A172 (cell line): ENCODE results near the gene CMTM1. TPM values are rescaled to one million over a fixed set of nuclear protein-coding genes. Genes with fewer than 3 reads are reported as not detected.
A peak's percentile ranks its signal among the peaks of the same experiment; 100 is the strongest.

Source experiments
- DNase-seq: peaks from one replicate; pipeline ENCODE4 v3.0.0-alpha.2; 2015; ENCODE audit warnings: low spot score
- total RNA-seq: library from RNA; depleted of rRNA; stranded (reverse); fragments of >200 nt; shearing (Covaris generic); gene quantifications from 2 replicates; pipeline ENCODE4 v1.2.3, GENCODE V29; 2014

CMTM1 gene
- total RNA-seq, 1 experiment from 2014 or later, result 1.1 TPM

DNA sequence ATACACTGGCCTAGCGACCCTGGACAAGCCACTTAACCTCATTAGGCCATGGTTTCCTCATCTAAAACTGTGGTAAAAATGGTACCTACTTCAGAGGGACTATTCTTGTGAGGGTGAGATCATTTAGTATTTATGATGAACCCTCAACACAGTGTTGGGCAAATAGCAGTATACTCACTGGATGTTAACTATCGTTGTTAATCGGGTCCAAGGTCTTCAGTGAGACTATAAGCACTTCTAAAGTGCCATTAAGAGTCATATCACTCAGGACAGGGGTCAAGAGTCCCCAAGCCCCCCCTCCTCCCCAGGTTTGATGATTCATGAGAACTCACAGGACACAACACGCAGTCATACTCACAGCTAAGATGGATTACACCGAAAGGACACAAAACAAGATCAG lies 27.3 kb upstream of the CMTM1 start:
- DNase-seq, result no peak

DNA sequence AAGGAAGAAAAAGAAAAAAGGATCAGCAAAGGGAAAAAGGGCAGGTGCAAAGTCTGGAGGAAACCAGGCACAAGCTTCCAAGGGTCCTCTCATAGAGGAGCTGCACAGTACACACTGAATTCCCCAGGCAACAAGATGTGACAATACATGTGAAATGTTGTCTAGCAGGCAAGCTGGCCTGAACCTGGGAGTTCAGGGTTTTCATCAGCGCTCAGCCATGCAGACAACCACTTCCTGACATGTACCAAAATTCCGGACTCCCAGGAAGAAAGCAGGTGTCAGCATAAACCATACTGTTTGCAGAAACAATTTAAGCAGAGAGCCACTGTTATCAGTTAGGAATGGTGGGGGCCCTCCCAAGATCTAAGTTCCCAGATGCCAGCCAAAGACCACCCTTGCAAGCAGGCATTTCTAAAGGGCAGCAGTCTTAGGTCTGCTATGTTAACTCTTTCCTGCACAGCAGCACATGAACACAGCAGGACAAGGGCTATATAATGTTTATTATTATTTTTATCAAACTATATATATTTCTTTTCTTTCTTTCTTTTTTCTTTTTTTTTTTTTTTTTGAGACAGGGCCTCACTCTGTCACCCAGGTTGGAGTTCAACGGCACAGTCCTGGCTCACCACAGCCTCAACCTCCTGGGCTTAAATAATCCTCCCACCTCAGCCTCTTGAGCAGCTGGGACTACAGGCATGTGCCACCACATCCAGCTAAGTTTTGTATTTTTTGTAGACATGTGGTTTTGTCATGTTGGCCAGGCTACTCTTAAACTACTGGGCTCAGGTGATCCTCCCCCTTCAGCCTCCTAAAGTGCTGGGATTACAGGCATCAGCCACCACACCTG lies 26.4 kb upstream of the CMTM1 start:
- peak; percentile 29 for DNase-seq

DNA sequence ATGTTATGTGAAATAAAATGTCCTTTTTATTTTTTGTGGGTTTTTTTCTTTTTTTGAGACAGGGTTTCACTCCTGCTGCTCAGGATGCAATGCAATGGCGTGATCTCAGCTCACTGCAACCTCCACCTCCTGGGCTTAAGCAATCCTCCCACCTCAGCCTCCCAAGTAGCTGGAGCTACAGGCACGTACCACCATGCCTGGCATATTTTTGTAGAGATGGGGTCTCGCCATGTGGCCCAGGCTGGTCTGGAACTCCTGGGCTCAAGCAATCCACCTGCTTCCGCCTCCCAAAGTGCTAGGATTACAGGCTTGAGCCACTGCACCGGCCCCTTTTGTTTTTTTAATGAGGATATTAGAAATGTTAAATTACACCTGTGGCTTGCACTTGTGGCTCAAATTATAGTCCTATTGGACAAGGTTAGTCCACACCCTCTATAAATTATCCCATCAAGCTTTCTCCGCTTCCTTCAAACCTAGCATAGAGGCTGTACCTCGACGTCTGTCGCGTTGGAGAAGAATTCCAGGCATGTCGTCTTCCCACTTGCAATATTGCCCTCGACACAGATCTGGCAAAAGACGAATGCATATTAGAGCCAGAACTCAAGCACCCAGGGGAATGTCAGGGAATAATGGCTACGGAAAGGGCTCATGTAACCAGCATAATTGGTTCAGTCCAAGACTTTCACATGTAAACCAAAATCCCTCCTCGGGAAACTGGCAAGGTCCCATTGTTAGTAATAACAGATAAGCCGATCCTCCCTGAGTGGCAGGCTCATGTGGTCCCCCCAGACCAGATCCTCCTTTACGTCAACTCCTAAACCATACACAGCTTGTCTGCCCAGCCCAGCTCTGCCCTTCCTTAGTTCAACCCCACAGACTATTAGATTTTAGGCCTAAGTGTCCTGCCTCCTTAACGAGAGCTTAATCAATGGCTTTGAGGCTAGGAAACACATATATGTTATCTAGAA lies 24.6 kb upstream of the CMTM1 start:
- no peak for DNase-seq

DNA sequence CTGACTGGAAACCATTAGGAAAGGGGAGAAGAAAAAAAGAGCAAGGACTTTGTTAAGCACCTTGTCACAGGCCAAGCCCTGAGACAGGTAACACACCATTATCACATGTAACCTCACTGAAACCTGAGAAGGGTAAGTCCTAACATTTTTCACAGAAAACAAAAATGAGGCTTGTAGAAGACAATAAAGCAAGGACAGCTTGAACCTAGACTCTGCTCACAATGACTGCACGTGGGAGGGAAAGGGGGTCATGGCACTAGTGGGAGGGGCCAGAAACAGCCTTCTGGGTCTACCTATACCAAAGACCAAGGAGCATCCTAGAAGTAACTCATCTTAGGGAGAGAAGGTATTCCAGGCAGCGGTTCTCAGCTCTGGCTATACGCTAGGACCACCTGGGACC lies 23.8 kb upstream of the CMTM1 start:
- no peak for DNase-seq

DNA sequence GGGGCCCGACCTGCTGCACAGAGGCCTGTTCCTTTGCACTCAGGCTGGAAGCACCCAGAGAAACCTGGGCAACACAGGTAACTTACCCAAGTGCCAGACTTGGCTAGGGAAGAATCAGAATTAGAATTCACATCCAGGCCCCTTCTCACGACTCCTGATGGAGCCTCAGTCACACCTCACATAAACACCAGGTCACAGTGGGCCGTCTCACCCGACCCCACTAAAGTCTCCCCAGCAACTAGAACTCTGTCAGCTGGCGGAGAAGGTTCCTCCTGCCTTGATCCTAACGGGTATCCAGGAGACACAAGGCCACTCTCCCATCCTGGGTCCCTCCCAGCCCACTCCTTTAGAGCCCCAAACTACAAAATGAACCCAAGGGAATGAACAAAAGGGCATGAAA lies 22.7 kb upstream of the CMTM1 start:
- no peak for DNase-seq

DNA sequence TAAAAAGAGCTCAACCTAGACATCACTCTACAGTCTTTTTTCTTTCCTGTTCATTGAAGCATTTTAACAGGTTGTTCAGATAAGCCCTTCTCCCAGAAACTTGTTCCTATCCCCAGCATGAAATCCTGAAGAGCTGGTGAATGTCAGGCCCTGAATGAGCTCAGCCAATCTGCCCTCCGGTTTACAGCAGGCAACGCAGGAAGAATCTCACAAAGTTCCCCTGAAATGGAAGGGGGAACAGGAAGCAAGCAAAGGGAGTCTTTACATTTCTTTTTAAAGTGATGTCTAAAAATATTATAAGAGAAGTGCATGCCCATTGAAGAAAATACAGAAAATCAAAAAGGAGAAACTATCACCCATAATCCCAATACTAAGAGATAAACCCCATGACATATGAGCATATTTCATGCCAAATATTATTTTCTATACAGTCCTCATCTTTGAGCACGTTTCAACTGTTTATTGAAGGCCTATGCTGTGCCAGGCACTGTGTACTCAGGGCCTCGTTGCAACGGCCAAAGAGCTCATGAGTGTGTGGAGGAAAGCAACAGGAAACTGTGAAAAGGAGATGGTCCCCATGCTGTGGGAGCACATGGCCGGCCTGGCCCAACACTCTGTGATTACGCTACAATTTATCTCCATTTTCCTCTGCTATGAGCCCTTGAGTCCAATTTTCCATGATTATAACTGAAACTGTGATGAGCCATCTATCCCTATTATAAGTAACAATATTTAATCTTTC lies 22.1 kb upstream of the CMTM1 start:
- DNase-seq, result no peak

DNA sequence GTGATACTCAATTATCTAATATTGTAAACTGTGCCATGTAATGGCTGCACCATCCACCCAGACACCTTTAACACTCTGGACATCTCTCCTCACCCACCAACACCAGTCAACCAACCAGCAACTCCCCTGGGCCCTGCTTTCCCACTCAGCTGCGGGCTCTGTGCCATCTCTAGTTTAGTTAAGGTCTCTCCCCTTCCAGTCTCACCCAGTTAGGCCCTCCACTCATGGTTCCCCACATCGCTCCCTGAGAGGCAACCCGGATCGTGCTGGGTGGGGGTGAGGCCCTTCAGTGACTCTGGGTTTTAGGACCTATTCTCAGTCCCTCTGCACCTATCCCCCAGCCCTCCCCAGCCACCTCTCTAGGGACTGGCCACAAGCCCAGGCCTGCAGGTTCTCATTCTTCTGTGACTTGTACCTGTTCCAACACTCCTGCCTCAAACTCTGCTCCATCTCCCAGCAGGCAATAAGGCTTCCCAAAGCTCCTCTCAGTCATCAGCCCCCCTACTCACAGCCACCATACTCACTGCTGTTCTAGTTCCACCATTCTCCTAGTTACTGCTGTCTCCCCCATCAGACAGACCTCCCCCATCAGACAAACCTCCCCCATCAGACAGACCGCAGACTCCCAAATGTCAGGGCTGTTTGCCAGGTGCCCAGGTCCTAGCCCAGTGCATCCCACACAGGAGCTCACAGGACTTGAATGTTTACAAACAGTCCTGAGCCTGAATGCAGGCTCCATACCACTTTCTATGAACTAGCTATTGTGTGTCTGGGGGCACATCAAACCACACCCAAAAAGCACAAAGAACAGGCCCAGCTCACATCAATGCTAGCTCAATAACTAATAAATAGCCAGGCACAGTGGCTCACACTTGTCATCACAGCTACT lies 18.9 kb upstream of the CMTM1 start:
- no peak for DNase-seq

DNA sequence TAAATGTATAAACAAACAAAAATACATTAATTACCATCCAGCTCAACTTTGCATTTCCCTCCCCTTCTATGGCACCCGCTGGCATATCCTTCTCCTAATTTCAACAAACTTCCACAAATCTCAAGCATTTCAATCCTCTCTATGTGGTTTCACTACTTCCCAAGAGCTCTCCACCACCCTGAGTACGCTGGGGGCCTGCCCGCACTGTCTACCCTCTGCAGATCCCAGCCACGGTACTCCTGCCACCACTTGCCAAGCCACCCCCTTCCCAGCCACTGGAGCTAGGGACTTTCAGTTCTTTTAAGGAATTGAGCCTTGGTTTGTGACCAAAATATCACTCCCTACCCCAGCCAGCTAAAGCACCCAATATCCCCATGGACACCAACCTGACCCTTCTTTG lies 18.2 kb upstream of the CMTM1 start:
- no peak for DNase-seq

DNA sequence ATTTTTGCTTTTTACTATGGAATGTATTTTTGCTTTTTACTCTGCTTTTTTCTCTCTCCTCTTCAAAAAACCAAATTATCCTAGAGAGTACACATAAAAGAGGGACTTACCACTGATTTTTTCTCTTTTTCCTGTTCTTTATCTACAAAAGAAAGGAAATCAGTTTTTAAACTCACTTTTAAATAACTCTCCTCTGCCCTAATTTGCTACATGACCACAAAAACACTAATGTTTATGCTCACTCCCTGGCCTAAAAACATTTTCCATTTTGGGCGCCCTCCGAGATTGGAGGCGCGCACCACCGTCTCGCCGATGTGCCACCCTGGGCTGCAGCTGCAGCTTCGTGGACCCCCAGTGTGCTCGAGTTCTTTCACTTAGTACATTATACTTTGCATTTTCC lies 17.4 kb upstream of the CMTM1 start:
- DNase-seq, result no peak

DNA sequence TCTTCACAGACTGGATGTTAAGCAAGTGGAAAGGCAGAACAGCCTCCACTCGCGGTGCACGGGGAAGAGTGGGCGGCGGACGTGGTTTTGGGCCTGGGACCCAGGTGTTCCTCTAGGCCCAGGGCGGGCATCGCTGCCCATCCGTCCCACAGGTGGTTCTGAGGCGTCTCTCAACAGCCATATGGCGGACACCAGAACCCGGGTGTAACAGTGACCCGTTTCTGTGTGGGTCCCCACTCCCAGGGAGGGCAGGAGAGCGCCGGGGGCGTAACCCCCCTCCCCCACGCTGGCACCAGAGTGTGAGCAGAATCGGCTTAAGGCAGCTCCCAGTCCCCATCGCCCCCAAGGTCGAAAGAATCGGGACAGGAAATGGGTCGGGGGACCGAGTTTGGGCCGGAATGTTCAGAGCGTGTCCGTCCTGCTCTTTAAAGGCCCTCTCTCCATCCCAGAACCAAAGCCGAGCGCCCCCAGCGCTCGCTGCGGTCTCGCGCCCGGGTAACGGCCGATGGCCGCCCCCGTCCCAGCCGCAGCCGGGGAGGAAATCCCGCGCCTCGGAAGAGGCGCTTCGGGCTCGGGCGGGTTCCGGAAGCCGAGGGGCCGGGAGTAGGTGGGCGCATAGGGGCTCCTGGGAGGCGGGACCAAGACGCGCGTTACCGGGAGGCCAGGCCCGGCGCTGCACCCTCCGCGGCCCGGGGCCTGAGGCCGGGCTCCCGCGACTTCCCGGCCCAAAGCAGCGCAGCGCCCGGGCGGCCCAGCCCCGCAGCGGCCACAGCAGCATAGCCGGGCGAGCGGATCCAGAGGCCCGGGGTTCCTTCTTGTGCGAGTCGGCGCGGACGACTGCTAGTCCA lies 16.7 kb upstream of the CMTM1 start, which contains the start of gene TK2:
TK2 (minus strand) TSS at position 839 of the 848 bp plus-strand sequence; CDS start at position 778, 61 bp downstream.
- no peak for DNase-seq

DNA sequence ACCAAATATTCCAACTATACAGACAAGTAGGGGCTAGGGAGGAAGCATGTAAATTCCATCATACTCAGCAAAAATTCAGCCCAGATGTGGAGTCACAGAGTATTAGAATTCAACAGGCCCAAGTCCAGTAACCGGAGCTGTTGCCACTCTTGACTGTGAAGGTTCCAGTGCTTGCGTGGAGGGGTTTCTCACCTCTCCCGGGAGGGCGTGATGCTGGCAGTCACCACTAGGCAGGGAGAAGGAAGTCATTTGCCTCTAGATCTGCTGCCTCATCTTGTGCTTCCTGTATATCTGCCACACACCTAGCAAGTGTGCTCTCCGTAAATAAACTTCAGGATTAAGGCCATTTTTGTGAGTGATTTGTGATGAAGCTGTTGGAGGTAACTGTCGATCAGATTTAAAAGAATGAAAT lies 14.9 kb upstream of the CMTM1 start:
- DNase-seq, result peak; percentile 39

DNA sequence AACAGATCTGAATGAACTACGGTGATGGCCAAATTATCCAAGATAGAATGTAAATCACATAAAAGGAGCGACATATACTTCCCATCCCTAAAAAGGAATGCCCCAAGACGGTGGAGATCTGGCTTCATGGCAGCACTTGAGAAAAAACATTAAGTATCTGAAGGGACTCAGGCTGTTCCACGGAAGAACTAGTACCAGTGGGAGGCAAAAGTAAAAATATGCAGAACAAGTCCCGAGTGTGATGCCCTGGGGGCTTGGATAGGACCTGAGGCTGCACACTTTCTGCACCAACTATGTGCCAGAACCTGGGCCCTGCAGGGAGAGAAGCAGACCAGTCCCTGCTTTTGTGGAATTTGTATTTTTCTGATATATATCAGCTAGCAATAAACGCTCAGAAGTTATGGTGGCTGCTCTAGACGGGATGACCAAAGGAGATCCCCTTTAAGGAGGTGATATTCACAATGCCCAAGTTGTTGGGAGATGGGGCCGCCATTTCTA lies 14.4 kb upstream of the CMTM1 start:
- no peak for DNase-seq

DNA sequence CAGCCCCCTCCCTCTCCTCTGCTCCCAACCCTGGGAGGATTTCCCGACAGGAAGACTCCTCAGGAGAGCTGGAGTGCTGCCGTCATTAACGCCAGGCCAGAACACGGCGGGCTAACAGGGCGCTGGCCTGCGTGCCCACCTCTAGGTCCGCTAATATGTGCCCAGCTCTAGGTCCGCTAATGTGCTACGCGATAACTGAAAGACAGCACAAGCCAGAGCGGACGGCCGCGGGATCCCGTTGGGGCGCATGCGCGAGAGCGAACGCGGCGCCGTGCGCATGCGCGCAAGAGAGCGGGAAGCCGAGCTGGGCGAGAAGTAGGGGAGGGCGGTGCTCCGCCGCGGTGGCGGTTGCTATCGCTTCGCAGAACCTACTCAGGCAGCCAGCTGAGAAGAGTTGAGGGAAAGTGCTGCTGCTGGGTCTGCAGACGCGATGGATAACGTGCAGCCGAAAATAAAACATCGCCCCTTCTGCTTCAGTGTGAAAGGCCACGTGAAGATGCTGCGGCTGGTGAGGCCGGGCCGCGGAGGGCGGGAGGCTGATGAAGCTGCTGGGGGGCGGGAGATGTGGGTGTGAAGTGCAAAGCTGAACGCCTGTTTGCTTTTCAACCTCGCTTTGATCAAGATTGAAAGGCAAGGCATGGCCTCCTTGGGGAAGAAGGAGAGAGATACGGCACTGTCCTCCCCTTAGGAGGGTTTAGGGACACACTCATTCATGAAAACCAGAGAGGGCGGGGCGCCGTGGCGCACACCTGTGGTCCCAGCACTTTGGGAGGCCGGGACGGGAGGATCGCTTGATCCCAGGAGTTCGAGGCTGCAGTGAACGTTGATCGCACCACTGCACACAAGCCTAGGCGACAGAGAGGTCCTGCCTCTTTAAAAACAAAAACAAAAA lies 13.7 kb upstream of the CMTM1 start, which contains the start of gene CKLF:
CKLF (plus strand) TSS at position 291 of the 892 bp plus-strand sequence; CDS start at position 431, 140 bp downstream.
- DNase-seq, result peak; percentile 83

DNA sequence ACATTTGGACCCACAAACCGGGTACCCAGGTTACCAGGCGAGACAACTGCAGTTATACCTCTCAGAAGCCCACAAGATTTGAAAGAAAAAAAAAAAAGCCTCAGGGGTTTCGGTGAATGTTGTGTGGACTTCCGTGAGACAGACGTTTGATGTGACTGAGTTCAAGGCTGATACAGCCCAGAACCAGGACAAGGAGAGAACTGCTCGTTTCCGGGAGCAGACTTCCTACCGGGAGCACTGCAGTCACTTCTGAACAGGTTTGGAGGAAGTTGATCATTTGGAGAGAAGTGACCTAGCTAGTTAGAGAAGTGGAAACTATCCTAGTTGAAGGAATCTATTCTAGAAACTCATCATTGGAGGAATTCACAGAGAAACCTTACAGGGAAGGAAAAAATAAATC lies 13.0 kb upstream of the CMTM1 start:
- DNase-seq, result no peak

DNA sequence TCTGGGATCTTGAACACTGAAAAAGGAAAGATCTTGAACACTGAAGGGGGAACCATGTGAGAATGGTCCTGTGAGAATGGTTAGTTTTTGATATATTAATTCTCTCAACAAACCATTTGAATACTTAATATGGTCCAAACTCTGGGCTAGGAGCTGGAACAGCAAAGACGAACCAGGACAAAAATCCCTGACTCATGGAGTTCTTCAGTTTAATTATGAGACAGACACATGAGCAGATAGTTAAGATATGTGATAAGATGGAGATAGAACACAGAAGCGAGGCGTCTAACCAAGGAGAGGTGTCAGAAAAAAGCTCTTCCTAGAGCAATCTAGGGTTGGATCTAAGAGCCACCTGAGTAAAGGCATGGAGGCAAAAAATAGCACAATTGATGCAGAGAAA lies 12.2 kb upstream of the CMTM1 start:
- no peak for DNase-seq

DNA sequence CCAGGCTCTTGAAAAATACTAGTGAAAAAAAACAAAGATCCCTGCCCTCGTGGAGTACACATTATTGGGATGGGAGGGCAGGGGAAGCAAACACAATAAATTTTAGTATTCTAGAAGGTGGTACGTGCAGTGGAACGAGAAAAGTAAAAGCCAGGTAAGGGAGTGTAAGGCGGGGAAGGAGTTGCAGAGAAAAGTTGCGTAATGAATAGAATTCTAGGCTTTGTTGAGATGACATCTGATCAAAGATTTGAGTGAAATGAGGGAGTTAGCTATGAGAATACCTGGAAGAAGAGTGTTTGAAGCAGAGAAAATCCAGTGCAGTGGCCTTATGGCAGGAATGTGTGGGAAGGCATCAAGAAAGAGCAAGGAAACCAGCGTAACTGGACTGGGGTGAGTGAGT lies 11.7 kb upstream of the CMTM1 start:
- no peak for DNase-seq

DNA sequence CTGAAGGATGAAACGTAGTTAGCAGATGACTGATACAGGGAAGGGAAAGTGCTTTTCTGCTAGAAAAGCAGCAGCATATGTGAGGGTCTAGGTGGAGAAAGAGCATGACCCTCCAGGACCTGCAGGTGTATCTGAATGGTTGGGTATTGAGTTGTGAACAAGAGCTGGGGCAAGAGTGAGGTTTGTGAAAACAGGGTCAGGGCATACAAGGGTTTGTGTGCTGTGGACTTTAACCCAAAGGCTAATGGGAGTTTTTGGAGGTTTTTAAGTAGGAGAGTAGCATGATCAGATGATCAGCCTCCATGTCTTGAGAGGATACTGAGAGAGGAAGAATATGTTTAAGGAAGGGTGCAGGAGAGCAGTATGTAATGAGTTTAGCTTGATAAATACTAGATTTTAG lies 6.1 kb upstream of the CMTM1 start:
- DNase-seq, result no peak

DNA sequence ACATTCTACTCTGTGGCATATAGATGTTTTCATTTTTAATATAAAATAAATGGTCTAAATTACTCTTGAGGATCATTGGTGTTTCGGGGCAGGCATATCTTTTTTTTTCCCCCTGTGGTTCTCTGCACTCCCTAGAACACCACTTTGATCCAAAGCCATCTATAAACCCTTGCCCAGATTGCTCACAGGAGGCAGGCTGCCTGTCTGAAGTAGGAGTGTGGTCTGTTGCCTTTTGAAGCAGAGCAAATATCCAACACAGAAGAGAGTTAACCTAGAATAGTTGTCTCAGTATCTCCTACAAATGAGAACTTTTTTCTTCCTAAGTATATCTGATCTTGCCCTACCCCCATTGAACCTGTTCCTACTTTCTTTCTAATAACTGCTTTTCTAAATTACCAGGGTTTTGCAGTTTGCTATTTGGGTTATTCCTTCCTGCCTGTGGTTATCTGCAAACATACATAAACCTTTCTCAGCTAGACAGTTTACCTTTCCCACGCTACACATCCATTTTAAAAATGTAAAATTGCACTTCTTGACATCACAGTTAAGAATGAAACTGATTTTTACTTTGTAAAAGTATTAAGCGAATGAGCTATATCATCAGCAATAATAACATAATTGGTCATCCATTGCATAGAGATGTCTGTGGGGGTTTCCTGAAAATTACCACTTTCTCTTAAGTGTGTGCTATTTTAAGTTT lies 4.7 kb upstream of the CMTM1 start:
- DNase-seq, result no peak
